HEK293 (cell line): Measurements from ENCODE around the gene CTBP2.

Experiments used
- CTCF ChIA-PET: fragments of 350-600 bp; formaldehyde crosslinking; extraction: SDS; loops from one replicate; lab custom pipeline; 2021; ENCODE audit warnings: antibody characterized with exemption; lab: Yijun Ruan, JAX
- POLR2A ChIA-PET: fragments of 300-600 bp; formaldehyde crosslinking; extraction: SDS; loops from one replicate; lab custom pipeline; 2020; ENCODE audit warnings: antibody characterized with exemption, inconsistent platforms; lab: Yijun Ruan, JAX
- H3K27ac ChIP-seq: fragments of 200-500 bp; sonication (Bioruptor generic); 2 replicates; pipeline ENCODE4 v1.5.1; 2014; ENCODE audit warnings: low read depth, low read length, control low read depth, inconsistent platforms; ENCODE audit errors: extremely low read depth
- H3K36me3 ChIP-seq, 2 experiments: fragments of 200-500 bp in 1 of 2; sonication (Bioruptor generic) in 1 of 2; 1 replicate in 1 of 2; 2 replicates in 1 of 2; pipeline ENCODE4 v1.5.1; 2014 to 2017; ENCODE audit warnings: inconsistent platforms in 2 of 2, low read length in 2 of 2; ENCODE audit not compliant: control insufficient read depth in 2 of 2, insufficient read depth in 1 of 2
- H3K4me1 ChIP-seq: fragments of 200-500 bp; sonication (Bioruptor generic); 2 replicates; pipeline ENCODE4 v1.5.1; 2014; ENCODE audit warnings: mild to moderate bottlenecking, low read length, inconsistent platforms; ENCODE audit not compliant: control insufficient read depth, insufficient read depth
- H3K4me3 ChIP-seq: 2 replicates; pipeline ENCODE4 v1.5.1; 2011; ENCODE audit warnings: low read depth, mild to moderate bottlenecking, control low read depth, low read length, moderate library complexity
- H3K9me3 ChIP-seq: fragments of 200-500 bp; sonication (Bioruptor generic); 2 replicates; pipeline ENCODE4 v1.5.1; 2014; ENCODE audit warnings: low read depth, low read length, inconsistent platforms; ENCODE audit not compliant: control insufficient read depth, insufficient read depth
- CTCF ChIP-seq: fragments of 450-650 bp; formaldehyde crosslinking; IDR thresholded peaks from 2 replicates; pipeline ENCODE4 v1.5.1; 2016; ENCODE audit warnings: missing biosample characterization, missing genetic modification characterization
- ELK4 ChIP-seq: IDR thresholded peaks from 2 replicates; pipeline ENCODE4 v1.6.1; 2011; ENCODE audit warnings: mild to moderate bottlenecking, low read depth, low read length, borderline replicate concordance
- GLIS1 ChIP-seq: fragments of 450-650 bp; formaldehyde crosslinking; IDR thresholded peaks from 2 replicates; pipeline ENCODE4 v1.5.1; 2016; ENCODE audit warnings: missing biosample characterization, missing genetic modification characterization
- GLIS2 ChIP-seq: fragments of 450-650 bp; formaldehyde crosslinking; IDR thresholded peaks from 2 replicates; pipeline ENCODE4 v1.5.1; 2016; ENCODE audit warnings: missing biosample characterization, missing genetic modification characterization
- MZF1 ChIP-seq: fragments of 450-650 bp; formaldehyde crosslinking; IDR thresholded peaks from 2 replicates; pipeline ENCODE4 v1.5.1; 2017; ENCODE audit warnings: missing biosample characterization, missing genetic modification characterization, borderline replicate concordance
- REPIN1 ChIP-seq: fragments of 450-650 bp; formaldehyde crosslinking; IDR thresholded peaks from 2 replicates; pipeline ENCODE4 v1.5.1; 2017; ENCODE audit warnings: missing biosample characterization, missing genetic modification characterization, low read depth
- SCRT2 ChIP-seq: fragments of 450-650 bp; formaldehyde crosslinking; IDR thresholded peaks from 2 replicates; pipeline ENCODE4 v1.5.1; 2016; ENCODE audit warnings: missing biosample characterization, missing genetic modification characterization
- SP2 ChIP-seq: fragments of 450-650 bp; formaldehyde crosslinking; IDR thresholded peaks from 2 replicates; pipeline ENCODE4 v1.5.1; 2016; ENCODE audit warnings: missing biosample characterization, missing genetic modification characterization
- ZBTB8A ChIP-seq: fragments of 450-650 bp; formaldehyde crosslinking; IDR thresholded peaks from 2 replicates; pipeline ENCODE4 v1.5.1; 2016; ENCODE audit warnings: missing biosample characterization, missing genetic modification characterization
- ZFP69B ChIP-seq: fragments of 450-650 bp; formaldehyde crosslinking; IDR thresholded peaks from 2 replicates; pipeline ENCODE4 v1.5.1; 2016; ENCODE audit warnings: missing biosample characterization, missing genetic modification characterization
- ZIC2 ChIP-seq: fragments of 450-650 bp; formaldehyde crosslinking; IDR thresholded peaks from 2 replicates; pipeline ENCODE4 v1.5.1; 2016; ENCODE audit warnings: missing biosample characterization, missing genetic modification characterization
- ZNF169 ChIP-seq: fragments of 450-650 bp; formaldehyde crosslinking; IDR thresholded peaks from 2 replicates; pipeline ENCODE4 v1.5.1; 2016; ENCODE audit warnings: missing biosample characterization, missing genetic modification characterization
- ZNF202 ChIP-seq: fragments of 450-650 bp; formaldehyde crosslinking; IDR thresholded peaks from 2 replicates; pipeline ENCODE4 v1.5.1; 2016; ENCODE audit warnings: missing biosample characterization, missing genetic modification characterization, borderline replicate concordance
- ZNF280D ChIP-seq: fragments of 450-650 bp; formaldehyde crosslinking; IDR thresholded peaks from 2 replicates; pipeline ENCODE4 v1.5.1; 2016; ENCODE audit warnings: missing biosample characterization, missing genetic modification characterization
- ZNF473 ChIP-seq: fragments of 450-650 bp; formaldehyde crosslinking; IDR thresholded peaks from 2 replicates; pipeline ENCODE4 v1.5.1; 2017; ENCODE audit warnings: missing biosample characterization, missing genetic modification characterization
- ZNF48 ChIP-seq: fragments of 450-650 bp; formaldehyde crosslinking; IDR thresholded peaks from 2 replicates; pipeline ENCODE4 v1.5.1; 2016; ENCODE audit warnings: missing biosample characterization, missing genetic modification characterization
- ZNF585B ChIP-seq: fragments of 450-650 bp; formaldehyde crosslinking; IDR thresholded peaks from 2 replicates; pipeline ENCODE4 v1.5.1; 2016; ENCODE audit warnings: missing biosample characterization, missing genetic modification characterization
- ZNF596 ChIP-seq: fragments of 450-650 bp; IDR thresholded peaks from 2 replicates; pipeline ENCODE4 v1.5.0; 2018; ENCODE audit warnings: missing biosample characterization, mild to moderate bottlenecking, missing genetic modification characterization, moderate library complexity
- ZNF660 ChIP-seq: fragments of 450-650 bp; IDR thresholded peaks from 2 replicates; pipeline ENCODE4 v1.5.1; 2018; ENCODE audit warnings: missing biosample characterization, mild to moderate bottlenecking, missing genetic modification characterization
- ZNF704 ChIP-seq: fragments of 450-650 bp; formaldehyde crosslinking; IDR thresholded peaks from 2 replicates; pipeline ENCODE4 v1.5.1; 2016; ENCODE audit warnings: missing biosample characterization, missing genetic modification characterization

CTBP2 gene

GRCh38 chr10:125136087-125136486 lies 24.3 kb downstream of the CTBP2 start:
- ChIA-PET POLR2A (no interaction called here), CTCF (interaction anchor here (0.9 to 1.3 kb wide), 2 partner anchors 9 to 89 kb away, joined by 3 to 5 read pairs; no protein-coding TSS in a partner anchor)
- Histone ChIP-seq H3K4me3 (no peak overlapping the region), H3K4me1 (peaks cover 12% of the 10 kb centered on the region), H3K9me3 (no peaks in the 10 kb centered on the region), H3K36me3 (peaks cover 5 to 52% of the 10 kb centered on the region in 2 experiments; a peak in 2 of 3 replicates), H3K27ac (no peak overlapping the region)
- TF ChIP-seq GLIS1 (tag by site-specific recombination) (peak; percentile 67), ZIC2 (tag by site-specific recombination) (peak; percentile 49; the same call in 1 of the 2 replicates), ZNF169 (tag by site-specific recombination) (no peak)

GRCh38 chr10:125135771-125136035 lies 24.7 kb downstream of the CTBP2 start:
- no peak for TF ChIP-seq ZFP69B
- TF ChIP-seq ZNF202: no peak
- no peak for TF ChIP-seq ELK4
- TF ChIP-seq ZNF48 (tag by site-specific recombination): no peak
- TF ChIP-seq SCRT2 (tag by site-specific recombination): no peak
- TF ChIP-seq SP2: no peak
- TF ChIP-seq ZBTB8A (tag by site-specific recombination): no peak
- no peak for TF ChIP-seq ZNF704 (tag by site-specific recombination)
- TF ChIP-seq ZNF660 (tag by site-specific recombination): no peak
- Histone ChIP-seq H3K9me3 (no peaks in the 10 kb centered on the region), H3K27ac (no peak overlapping the region), H3K4me3 (no peak overlapping the region), H3K36me3 (peaks cover 5 to 56% of the 10 kb centered on the region in 2 experiments), H3K4me1 (peaks cover 12% of the 10 kb centered on the region)
- ChIA-PET CTCF (interaction anchor here (0.9 to 1.3 kb wide), 2 partner anchors 10 to 88 kb away, joined by 3 to 5 read pairs; no protein-coding TSS in a partner anchor), POLR2A (no interaction called here)

- ChIA-PET CTCF (interaction anchor here (0.9 kb wide), 1 partner anchor 10 kb away, joined by 3 read pairs; no protein-coding TSS in a partner anchor), POLR2A (no interaction called here)
- H3K36me3 ChIP-seq: peaks cover 5 to 62% of the 10 kb centered on the region in 2 experiments
- peaks cover 12% of the 10 kb centered on the region for H3K4me1 ChIP-seq
- H3K9me3 ChIP-seq: no peaks in the 10 kb centered on the region
- 0 out of 2 replicates have a peak, but pooled peaks have one; percentile 7 for TF ChIP-seq GLIS1 (tag by site-specific recombination)
- no peak for TF ChIP-seq REPIN1 (tag by site-specific recombination)
- no peak overlapping the region for H3K4me3 ChIP-seq
- H3K27ac ChIP-seq: no peak overlapping the region
These were observed 25.2 kb downstream of the CTBP2 start for GRCh38 chr10:125134916-125135770.

GRCh38 chr10:125134483-125134848 lies 25.9 kb downstream of the CTBP2 start:
- Histone ChIP-seq H3K9me3 (no peaks in the 10 kb centered on the region), H3K27ac (no peak overlapping the region), H3K4me1 (peaks cover 12% of the 10 kb centered on the region), H3K36me3 (peaks cover 5 to 62% of the 10 kb centered on the region in 2 experiments), H3K4me3 (no peak overlapping the region)
- ChIA-PET POLR2A (no interaction called here), CTCF (no interaction called here)
- TF ChIP-seq GLIS2 (tag by site-specific recombination) (no peak), ZNF585B (tag by site-specific recombination) (no peak), ZNF596 (tag by site-specific recombination) (no peak), ZNF280D (no peak), ZNF473 (tag by site-specific recombination) (no peak), MZF1 (tag by site-specific recombination) (no peak), CTCF (tag by site-specific recombination) (no peak)
